DMS153 (cell line): ENCODE results near the gene CD44.

Source experiments
- DNase-seq: peaks from one replicate; lab custom pipeline; 2025; lab: John Stamatoyannopoulos, UW

CD44 gene

GRCh38 chr11:35178067-35178805 is 39.3 kb downstream of the CD44 start:
- no peak for DNase-seq

DNA sequence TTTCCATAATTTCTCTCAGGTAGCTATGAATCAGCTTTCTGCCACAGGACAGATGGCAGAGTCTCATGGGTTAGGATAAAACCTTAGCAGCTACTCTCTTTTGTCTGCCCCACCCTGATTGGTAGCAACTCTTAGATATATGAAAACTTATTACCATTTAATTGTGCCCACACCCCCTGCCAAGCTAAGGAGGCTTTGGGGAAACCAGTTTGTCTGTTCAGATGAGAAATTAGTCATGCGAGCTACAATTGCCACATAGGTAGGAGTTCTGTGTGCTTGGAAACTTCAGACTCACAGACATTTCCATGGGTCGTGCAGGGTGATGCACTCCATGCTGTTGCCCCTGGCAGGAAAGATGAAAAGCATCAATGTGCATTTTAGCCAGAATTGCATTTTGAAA is 39.9 kb downstream of the CD44 start:
- DNase-seq = no peak

- DNase-seq = no peak
These were observed 40.6 kb downstream of the CD44 start for GRCh38 chr11:35179466-35180135.

DNA sequence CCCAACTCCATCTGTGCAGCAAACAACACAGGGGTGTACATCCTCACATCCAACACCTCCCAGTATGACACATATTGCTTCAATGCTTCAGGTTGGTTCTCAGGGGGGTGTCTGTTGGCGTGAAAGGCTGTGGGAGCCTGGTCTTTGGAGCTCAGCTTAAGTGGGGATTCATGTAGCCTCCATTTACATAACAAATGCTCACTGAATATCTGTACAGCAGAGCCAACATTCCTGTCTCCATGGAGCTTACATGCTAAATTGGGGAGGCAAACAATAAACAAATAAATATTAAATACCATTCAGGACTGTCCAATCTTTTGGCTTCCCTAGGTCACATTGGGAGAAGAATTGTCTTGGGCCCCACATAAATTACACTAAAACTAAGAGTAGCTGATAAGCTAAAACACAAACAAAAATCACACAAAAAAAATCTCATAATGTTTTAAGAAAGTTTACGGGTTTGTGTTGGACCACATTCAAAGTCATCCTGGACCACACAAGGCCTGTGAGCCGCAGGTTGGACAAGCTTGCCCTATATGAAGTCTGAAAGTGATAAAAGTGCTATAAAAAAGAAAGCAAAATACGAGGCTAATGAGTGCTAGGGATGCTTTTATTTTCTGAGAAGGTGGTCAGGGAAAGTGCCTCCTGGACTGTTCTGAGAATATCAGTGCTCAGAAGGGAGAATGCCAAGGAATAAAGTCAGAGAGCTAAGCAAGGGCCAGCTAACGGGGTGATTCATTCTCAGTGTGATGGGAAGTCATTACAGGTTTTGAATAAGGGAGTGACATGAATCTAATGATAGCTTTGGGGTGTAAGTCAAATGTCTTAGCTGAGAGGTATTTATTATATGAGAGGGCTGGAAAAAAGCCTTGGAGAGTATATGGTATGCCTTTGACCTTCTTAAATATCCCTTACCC is 41.6 kb downstream of the CD44 start:
- no peak for DNase-seq

- no peak for DNase-seq
These were observed 43.5 kb downstream of the CD44 start for GRCh38 chr11:35182317-35182939.

- no peak for DNase-seq
These were observed 44.5 kb downstream of the CD44 start for GRCh38 chr11:35183326-35183925.

DNA sequence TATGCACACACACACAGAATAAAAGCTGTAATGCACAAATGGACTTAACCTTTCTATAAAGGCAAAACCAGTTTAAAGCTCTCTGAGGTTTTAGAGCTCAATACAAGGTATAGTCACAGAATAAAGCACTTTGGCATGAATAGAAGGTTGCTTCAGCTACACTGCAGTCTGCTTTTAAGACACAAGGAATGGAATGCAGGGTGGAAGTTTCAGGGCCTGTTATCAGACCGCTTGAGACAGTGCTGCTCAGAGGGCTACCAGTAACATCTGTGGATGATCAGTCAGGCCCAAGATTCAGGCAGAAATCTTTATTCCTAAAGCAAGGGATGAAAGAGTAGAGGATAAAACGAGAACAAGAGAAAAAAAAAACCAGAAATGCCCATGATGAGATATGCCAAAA is 46.7 kb downstream of the CD44 start:
- no peak for DNase-seq

GRCh38 chr11:35187996-35188395 is 49.0 kb downstream of the CD44 start:
- no peak for DNase-seq

DNA sequence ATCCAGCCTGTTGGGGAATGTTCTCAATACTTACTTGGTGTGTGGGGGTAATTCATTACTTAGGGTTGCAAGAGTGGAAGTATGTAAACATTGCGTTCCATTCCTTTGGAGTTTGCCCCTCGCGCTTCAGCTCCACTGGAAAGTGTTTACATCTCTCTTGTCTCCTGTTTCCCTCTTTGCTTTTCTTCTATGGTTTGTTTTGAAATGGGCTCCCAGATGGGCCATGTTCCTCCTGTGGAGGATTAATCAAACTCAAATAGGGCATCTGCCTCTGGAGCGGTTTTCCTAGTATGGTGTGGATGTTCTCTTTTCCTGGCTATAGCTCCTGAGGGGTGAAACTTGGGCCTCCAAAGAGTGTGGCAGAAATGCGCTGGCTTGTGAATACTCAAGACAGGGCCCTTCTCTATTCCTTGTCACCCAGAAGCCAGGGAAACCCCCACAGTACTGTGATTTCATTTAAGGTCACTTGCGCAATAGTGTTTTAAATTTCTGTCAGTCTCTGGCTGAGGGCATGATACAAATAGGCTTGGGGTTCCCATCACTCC is 51.9 kb downstream of the CD44 start:
- DNase-seq = no peak

DNA sequence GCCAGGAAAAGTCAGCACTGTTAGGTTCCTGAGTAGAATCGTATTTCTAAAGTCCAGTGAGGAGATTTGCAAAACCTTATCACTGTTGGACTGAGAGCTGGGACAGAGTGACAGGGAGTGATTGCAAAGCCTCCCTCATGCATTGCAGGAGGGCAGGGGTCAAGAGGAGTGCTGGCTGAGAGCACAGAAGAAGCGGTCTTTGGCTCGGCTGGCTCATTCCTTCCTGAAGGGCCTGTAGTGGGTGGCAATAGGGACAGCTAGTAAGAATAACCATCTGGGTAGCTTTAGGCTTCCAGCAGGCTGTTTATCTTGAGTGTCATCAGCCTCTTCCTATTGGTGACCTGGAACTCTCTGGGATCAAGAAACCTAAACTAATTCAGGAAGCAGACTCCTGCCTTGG is 53.4 kb downstream of the CD44 start:
- no peak for DNase-seq

GRCh38 chr11:35193767-35194166 is 54.8 kb downstream of the CD44 start:
- no peak for DNase-seq

- no peak for DNase-seq
These were observed 58.3 kb downstream of the CD44 start for GRCh38 chr11:35197292-35197691.

DNA sequence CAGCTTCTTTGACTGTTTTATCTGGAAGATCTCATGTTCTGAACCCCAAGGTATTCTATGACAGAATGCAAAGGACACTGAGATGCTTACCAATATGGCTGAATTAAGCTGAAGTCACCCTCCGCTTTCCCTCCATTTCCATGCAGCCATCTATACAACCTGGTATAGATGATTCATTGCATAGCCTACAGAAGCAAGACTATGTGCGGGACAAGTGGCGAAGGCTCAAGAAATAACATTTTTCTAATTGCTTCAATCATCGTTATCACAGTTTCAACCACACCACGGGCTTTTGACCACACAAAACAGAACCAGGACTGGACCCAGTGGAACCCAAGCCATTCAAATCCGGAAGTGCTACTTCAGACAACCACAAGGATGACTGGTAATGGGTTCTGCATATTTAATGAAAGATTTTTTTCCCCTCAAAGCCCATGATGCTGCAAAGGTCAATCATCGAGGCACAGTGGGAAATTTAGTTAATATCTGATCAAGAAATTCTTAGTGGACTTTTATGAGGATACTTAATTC is 61.9 kb downstream of the CD44 start:
- DNase-seq = no peak

DNA sequence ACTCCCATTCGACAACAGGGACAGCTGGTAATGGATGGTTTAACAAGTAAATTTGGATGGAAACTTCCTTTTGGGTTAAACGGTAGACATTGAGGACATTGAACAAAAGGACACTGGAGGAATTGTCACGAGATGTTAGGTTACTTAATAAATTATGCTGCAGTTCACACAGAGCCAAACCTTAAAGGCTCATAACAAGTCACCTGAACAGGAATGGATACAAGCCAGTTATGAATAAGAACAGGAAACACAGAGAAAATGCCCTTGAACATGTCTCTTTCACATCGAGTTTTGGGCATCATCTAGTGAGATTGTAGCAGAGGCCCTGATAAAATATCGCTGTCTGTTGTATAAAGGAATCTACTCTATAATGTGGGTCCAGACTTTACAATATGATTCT is 65.6 kb downstream of the CD44 start:
- DNase-seq = no peak

DNA sequence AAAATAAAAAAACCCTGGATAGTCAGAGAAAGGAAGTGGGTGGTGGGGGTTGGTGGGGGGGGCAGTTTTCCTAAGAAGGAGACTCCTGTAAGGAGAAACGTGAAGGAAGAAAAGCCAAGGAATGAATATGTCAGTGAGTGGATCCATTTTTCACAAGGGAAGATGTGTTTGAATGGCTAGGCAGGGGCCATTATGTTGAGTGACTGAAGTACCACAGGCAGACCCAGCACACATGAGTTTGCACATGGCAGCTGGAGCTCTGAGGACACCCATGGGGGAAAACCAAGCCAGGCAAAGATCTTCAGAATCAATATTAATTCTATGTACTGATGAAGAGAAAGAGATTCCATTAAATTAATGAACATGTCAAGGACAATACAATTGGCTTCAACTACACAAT is 67.6 kb downstream of the CD44 start:
- no peak for DNase-seq

DNA sequence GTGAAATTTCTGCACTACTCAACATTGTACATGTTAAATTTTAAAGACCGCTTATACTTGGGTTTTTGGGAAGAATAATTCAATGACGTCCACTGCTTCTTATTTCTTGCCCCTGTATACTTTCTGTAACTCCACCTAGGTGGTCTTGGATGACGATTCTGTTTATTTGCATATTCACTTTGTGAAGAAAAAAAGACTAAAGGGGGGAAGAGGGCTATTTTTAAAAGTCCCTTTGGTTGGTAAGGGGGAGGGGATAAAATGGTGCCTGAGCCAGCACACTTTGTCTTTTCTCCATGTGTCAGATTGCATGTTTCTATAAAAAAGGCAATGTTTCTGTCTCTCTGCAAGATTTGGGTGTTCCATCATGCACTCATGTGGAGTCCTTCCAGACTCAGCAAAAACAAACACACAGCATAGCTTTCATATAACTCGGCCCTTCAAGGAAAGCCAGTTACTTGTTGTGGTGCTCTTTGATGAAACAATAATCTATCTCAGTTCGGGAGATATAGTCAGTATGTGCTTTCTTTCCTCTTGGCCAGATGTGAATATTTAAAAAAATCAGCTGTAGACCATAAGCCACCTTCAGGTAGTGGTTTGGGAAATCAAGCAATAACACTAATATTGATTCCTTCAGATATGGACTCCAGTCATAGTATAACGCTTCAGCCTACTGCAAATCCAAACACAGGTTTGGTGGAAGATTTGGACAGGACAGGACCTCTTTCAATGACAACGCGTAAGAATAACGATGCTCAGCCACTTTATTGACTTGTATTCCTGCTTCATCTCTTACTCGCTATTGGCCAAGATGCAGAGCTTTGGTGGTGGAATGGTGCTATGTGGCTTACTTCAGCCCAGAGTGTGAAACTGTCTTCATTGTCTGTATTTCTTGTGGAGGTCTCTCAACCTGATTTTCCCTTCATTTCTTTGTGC is 68.8 kb downstream of the CD44 start:
- no peak for DNase-seq

DNA sequence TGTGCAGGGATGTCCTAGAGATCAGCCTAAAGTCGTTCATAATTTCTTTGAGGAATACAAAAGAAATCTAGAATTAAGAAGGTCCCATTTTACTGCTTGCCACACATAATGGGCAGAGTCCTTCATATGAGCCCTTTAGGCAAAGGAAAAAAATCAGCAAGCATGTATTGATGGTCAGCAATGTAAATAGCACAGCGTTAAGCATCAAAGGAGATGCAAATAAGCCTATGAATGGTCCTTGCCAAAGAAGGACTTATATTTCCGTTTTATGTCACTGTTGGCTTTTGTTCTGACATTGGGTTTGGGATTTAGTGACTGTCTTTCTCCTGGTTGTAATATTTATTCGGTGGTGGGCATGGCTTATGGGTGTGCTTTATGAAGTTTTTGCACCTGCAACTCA is 69.8 kb downstream of the CD44 start:
- no peak for DNase-seq

DNA sequence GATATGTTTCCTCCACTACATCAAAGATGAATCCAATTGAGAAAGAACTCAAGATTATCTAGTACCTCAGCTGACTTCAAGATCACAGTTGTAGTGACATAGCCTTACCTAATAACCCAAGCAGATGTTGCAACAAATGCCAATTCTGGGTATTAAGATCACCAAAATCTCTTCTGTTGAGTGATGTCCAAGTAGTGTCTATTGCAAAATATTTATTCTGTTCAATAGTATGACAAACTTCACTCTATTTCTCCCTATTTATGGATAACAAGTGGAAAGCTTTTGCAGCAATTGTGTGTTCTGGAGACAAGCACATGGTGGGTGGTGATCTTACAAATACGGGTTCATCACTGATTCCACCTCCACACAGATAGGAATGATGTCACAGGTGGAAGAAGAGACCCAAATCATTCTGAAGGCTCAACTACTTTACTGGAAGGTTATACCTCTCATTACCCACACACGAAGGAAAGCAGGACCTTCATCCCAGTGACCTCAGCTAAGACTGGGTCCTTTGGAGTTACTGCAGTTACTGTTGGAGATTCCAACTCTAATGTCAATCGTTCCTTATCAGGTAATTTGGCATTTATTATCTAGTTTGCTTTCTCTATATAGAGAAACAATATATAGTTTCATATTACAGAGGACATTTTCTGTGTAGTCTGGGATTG is 72.0 kb downstream of the CD44 start:
- DNase-seq = no peak

DNA sequence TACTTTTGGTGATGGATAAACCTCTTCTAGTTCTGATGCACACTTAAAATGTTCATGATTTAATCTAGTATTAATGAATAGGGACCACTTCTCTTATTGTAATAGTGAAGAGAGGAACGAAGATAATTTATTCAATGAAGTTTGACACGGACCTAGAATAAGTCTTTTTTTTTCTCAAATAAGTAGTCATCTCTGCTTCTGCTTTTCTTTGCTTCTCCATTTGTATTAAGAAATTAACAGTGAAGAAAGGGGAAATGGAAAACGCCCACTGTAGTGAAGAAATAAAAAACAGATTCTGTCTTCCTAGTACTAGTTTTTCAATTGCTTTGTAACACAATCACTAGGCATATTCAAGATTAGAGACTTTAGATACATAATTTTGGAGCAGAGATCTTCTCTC is 73.0 kb downstream of the CD44 start:
- no peak for DNase-seq
